ENCODE measurements around the gene DNAH14.

DNA sequence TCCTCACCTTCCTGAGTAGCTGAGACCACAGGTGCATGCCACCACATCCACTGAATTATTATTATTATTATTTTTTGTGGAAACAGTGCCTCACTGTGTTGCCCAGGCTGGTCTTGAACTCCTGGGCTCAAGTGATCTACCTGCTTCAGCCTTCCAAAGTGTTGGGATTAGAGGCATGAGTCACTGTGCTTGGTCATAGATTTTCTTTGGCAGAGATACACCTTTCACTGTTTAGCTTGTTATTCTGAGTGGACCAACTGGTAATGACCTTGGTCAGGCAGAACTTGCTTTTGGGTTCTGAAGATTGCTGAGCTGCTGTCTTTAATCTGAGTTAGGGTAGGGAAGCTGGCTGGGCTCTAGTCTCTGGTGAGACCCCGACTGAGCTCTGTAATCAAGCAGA is 66.8 kb downstream of the DNAH14 start:
- TF ChIP-seq, protein P1, sequence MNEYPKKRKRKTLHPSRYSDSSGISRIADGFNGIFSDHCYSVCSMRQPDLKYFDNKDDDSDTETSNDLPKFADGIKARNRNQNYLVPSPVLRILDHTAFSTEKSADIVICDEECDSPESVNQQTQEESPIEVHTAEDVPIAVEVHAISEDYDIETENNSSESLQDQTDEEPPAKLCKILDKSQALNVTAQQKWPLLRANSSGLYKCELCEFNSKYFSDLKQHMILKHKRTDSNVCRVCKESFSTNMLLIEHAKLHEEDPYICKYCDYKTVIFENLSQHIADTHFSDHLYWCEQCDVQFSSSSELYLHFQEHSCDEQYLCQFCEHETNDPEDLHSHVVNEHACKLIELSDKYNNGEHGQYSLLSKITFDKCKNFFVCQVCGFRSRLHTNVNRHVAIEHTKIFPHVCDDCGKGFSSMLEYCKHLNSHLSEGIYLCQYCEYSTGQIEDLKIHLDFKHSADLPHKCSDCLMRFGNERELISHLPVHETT (tag by site-specific recombination; IDR thresholded peaks at IDR 0.05): no peak
- TF ChIP-seq, protein P2, sequence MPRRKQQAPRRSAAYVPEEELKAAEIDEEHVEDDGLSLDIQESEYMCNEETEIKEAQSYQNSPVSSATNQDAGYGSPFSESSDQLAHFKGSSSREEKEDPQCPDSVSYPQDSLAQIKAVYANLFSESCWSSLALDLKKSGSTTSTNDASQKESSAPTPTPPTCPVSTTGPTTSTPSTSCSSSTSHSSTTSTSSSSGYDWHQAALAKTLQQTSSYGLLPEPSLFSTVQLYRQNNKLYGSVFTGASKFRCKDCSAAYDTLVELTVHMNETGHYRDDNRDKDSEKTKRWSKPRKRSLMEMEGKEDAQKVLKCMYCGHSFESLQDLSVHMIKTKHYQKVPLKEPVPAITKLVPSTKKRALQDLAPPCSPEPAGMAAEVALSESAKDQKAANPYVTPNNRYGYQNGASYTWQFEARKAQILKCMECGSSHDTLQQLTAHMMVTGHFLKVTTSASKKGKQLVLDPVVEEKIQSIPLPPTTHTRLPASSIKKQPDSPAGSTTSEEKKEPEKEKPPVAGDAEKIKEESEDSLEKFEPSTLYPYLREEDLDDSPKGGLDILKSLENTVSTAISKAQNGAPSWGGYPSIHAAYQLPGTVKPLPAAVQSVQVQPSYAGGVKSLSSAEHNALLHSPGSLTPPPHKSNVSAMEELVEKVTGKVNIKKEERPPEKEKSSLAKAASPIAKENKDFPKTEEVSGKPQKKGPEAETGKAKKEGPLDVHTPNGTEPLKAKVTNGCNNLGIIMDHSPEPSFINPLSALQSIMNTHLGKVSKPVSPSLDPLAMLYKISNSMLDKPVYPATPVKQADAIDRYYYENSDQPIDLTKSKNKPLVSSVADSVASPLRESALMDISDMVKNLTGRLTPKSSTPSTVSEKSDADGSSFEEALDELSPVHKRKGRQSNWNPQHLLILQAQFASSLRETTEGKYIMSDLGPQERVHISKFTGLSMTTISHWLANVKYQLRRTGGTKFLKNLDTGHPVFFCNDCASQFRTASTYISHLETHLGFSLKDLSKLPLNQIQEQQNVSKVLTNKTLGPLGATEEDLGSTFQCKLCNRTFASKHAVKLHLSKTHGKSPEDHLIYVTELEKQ (tag by site-specific recombination; IDR thresholded peaks at IDR 0.05; ENCODE audit: borderline replicate concordance): no peak
- TF ChIP-seq ZFHX2 (tag by site-specific recombination; conservative IDR thresholded peaks at IDR 0.05) (no peak), ZNF561 (tag by site-specific recombination; IDR thresholded peaks at IDR 0.05; ENCODE audit: borderline replicate concordance) (no peak), GLIS1 (tag by site-specific recombination; IDR thresholded peaks at IDR 0.05) (no peak), SCRT1 (tag by site-specific recombination; IDR thresholded peaks at IDR 0.05; ENCODE audit: borderline replicate concordance) (no peak), ZSCAN16 (tag by site-specific recombination; IDR thresholded peaks at IDR 0.05) (no peak), KLF1 (tag by site-specific recombination; IDR thresholded peaks at IDR 0.05) (no peak)
- TF ChIP-seq, protein P3, sequence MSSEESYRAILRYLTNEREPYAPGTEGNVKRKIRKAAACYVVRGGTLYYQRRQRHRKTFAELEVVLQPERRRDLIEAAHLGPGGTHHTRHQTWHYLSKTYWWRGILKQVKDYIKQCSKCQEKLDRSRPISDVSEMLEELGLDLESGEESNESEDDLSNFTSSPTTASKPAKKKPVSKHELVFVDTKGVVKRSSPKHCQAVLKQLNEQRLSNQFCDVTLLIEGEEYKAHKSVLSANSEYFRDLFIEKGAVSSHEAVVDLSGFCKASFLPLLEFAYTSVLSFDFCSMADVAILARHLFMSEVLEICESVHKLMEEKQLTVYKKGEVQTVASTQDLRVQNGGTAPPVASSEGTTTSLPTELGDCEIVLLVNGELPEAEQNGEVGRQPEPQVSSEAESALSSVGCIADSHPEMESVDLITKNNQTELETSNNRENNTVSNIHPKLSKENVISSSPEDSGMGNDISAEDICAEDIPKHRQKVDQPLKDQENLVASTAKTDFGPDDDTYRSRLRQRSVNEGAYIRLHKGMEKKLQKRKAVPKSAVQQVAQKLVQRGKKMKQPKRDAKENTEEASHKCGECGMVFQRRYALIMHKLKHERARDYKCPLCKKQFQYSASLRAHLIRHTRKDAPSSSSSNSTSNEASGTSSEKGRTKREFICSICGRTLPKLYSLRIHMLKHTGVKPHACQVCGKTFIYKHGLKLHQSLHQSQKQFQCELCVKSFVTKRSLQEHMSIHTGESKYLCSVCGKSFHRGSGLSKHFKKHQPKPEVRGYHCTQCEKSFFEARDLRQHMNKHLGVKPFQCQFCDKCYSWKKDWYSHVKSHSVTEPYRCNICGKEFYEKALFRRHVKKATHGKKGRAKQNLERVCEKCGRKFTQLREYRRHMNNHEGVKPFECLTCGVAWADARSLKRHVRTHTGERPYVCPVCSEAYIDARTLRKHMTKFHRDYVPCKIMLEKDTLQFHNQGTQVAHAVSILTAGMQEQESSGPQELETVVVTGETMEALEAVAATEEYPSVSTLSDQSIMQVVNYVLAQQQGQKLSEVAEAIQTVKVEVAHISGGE (tag by site-specific recombination; conservative IDR thresholded peaks at IDR 0.05; ENCODE audit: low read depth): no peak
- TF ChIP-seq, protein P4, sequence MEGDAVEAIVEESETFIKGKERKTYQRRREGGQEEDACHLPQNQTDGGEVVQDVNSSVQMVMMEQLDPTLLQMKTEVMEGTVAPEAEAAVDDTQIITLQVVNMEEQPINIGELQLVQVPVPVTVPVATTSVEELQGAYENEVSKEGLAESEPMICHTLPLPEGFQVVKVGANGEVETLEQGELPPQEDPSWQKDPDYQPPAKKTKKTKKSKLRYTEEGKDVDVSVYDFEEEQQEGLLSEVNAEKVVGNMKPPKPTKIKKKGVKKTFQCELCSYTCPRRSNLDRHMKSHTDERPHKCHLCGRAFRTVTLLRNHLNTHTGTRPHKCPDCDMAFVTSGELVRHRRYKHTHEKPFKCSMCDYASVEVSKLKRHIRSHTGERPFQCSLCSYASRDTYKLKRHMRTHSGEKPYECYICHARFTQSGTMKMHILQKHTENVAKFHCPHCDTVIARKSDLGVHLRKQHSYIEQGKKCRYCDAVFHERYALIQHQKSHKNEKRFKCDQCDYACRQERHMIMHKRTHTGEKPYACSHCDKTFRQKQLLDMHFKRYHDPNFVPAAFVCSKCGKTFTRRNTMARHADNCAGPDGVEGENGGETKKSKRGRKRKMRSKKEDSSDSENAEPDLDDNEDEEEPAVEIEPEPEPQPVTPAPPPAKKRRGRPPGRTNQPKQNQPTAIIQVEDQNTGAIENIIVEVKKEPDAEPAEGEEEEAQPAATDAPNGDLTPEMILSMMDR (tag by site-specific recombination; IDR thresholded peaks at IDR 0.05): no peak
